NB4 (cell line): Measurements from ENCODE around the gene TLCD3B.

ENCODE experiments used
- DNase-seq: peaks from one replicate; pipeline ENCODE4 v3.0.0; 2010; ENCODE audit warnings: low read depth
- H3K4me3 ChIP-seq: one replicate; pipeline ENCODE4 v1.5.1; 2011; ENCODE audit warnings: mild to moderate bottlenecking, low read depth, low read length, moderate library complexity
- CTCF ChIP-seq: IDR thresholded peaks from one replicate; pipeline ENCODE4 v1.5.1; 2012; ENCODE audit warnings: low read depth, low read length
- MAX ChIP-seq: IDR thresholded peaks from 2 replicates; pipeline ENCODE4 v1.6.1; 2011; ENCODE audit warnings: low read depth, low read length
- MYC ChIP-seq: IDR thresholded peaks from 2 replicates; pipeline ENCODE4 v1.6.1; 2011; ENCODE audit warnings: low read depth, low read length
- POLR2A ChIP-seq: IDR thresholded peaks from 2 replicates; pipeline ENCODE4 v1.6.1; 2011; ENCODE audit warnings: mild to moderate bottlenecking; ENCODE audit not compliant: insufficient read length; ENCODE audit errors: extremely low read depth

TLCD3B gene

GRCh38 chr16:30054451-30054850 lies 23.4 kb upstream of the TLCD3B start:
- no peak for TF ChIP-seq POLR2A
- TF ChIP-seq MAX, result no peak
- no peak for TF ChIP-seq CTCF
- DNase-seq, result no peak
- H3K4me3 ChIP-seq, result no peak overlapping the region

GRCh38 chr16:30053376-30054015 lies 22.4 kb upstream of the TLCD3B start:
- peak overlapping the region; percentile 79 for H3K4me3 ChIP-seq
- no peak for TF ChIP-seq MYC
- no peak for TF ChIP-seq CTCF
- no peak for TF ChIP-seq MAX
- TF ChIP-seq POLR2A, result no peak
- DNase-seq, result peak; percentile 42

GRCh38 chr16:30052671-30053372 lies 21.8 kb upstream of the TLCD3B start:
- DNase-seq, result peak; percentile 94

GRCh38 chr16:30051518-30051917 lies 20.4 kb upstream of the TLCD3B start:
- TF ChIP-seq MAX (no peak), CTCF (no peak), MYC (no peak), POLR2A (no peak)
- no peak overlapping the region for H3K4me3 ChIP-seq
- no peak for DNase-seq

More at GRCh38 chr16:30052671-30053372, 21.8 kb upstream of the TLCD3B start:
- H3K4me3 ChIP-seq, result peak overlapping the region; percentile 79
- TF ChIP-seq POLR2A (peak; percentile 47), MAX (peak; percentile 89), MYC (peak; percentile 85), CTCF (no peak)

GRCh38 chr16:30049871-30050270 lies 18.8 kb upstream of the TLCD3B start:
- no peak overlapping the region for H3K4me3 ChIP-seq
- no peak for TF ChIP-seq POLR2A
- no peak for DNase-seq

- TF ChIP-seq MAX (no peak), POLR2A (no peak), MYC (no peak), CTCF (no peak)
- DNase-seq, result no peak
Measured at GRCh38 chr16:30046588-30046987, 15.5 kb upstream of the TLCD3B start.

More at GRCh38 chr16:30046588-30046987, 15.5 kb upstream of the TLCD3B start:
- no peak overlapping the region for H3K4me3 ChIP-seq
